Coronary artery (tissue), 2 donors: Measurements from ENCODE around the gene SNX25.
"Not testable (repeated sequence)": the region's sequence is repeated elsewhere in the genome, so short reads cannot be mapped to it uniquely, and the experiment has no call there.

Source experiments
- DNase-seq: peaks from one replicate; pipeline ENCODE4 v3.0.0-alpha.2; 2017; ENCODE audit warnings: low spot score
- H3K27ac ChIP-seq, 2 donors: fragments of 200-600 bp; sonication (generic); one replicate each; pipeline ENCODE4 v1.5.1; 2016 to 2019
- H3K4me3 ChIP-seq: fragments of 200-600 bp; sonication (generic); 2 replicates; pipeline ENCODE4 v1.5.1; 2016; ENCODE audit warnings: mild to moderate bottlenecking, moderate library complexity
- TF ChIP-seq, protein P1 (sequence below): fragments of 200-600 bp; sonication (generic); IDR thresholded peaks from one replicate; pipeline ENCODE4 v1.5.1; 2019; ENCODE audit warnings: antibody characterized with exemption

Gene SNX25

DNA sequence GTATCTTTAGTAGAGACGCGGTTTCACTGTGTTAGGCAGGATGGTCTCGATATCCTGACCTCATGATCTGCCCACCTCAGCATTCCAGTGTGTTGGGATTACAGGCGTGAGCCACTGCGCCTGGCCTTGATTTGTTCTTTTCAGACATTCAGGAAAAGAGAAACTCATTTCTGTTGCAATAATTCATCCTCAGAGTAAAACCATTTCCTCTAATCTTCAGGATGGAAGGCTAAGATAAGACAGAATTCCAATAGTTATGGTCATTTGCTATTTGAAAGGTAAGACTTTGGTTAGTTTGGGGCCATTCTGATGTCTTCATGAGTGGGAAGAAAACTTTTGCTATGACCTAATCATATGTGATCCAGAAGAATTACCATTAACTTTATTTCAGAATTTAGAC is 103.3 kb downstream of the SNX25 start:
- TF ChIP-seq, protein P1, sequence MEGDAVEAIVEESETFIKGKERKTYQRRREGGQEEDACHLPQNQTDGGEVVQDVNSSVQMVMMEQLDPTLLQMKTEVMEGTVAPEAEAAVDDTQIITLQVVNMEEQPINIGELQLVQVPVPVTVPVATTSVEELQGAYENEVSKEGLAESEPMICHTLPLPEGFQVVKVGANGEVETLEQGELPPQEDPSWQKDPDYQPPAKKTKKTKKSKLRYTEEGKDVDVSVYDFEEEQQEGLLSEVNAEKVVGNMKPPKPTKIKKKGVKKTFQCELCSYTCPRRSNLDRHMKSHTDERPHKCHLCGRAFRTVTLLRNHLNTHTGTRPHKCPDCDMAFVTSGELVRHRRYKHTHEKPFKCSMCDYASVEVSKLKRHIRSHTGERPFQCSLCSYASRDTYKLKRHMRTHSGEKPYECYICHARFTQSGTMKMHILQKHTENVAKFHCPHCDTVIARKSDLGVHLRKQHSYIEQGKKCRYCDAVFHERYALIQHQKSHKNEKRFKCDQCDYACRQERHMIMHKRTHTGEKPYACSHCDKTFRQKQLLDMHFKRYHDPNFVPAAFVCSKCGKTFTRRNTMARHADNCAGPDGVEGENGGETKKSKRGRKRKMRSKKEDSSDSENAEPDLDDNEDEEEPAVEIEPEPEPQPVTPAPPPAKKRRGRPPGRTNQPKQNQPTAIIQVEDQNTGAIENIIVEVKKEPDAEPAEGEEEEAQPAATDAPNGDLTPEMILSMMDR: no peak
- H3K27ac ChIP-seq: no peak overlapping the region
- DNase-seq: no peak
- H3K4me3 ChIP-seq: no peak overlapping the region

DNA sequence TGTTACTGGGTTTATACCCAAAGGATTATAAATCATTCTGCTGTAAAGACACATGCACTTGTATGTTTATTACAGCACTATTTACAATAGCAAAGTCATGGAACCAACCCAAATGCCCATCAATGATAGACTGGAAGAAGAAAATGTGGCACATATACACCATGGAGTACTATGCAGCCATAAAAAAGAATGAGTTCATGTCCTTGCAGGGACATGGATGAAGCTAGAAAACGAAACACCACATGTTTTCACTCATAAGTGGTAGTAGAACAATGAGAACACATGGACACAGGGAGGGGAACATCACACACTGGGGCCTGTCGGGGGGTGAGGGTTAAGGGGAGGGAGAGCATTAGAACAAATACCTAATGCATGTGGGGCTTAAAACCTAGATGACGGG is 108.1 kb downstream of the SNX25 start:
- not testable (repeated sequence) for DNase-seq, H3K27ac ChIP-seq, H3K4me3 ChIP-seq

DNA sequence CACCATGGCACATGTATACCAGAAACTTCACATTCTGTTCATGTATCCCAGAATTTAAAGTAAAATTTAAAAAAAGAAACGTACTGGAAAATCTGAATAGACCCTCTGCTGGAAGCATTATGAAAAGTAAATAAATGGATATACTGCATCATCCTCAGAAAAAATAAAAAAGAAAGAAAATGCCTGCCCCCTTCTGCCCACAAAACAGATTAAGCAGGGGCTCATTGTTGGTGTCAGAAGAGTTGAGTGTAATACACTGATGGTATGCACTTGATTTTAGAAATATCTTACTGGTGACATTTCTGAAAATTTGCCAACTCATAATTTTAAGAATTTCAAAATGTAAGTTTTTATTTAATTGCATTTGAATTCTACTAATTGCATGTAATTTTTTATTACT is 108.5 kb downstream of the SNX25 start:
- no peak for DNase-seq
- H3K4me3 ChIP-seq: no peak overlapping the region
- TF ChIP-seq, protein P1: no peak
- H3K27ac ChIP-seq: no peak overlapping the region

DNA sequence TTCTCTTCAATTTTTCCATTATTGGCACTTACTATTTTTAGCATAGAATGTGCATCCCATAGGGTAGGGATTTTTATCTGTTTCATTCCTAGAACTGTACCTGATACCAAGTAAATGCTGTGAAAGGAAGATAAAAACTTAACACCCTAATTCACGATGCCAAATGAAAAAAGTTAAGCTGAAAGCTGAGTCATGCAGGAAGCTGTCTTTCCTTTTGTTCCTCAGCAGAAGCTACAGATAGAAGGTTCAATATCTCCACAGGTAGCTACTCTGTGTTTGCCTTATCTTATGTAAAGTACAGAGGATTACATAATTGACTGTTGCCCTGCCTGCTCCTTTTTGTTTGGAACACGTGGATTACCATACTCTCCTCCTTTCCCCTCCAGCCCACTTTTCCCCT is 109.3 kb downstream of the SNX25 start:
- H3K27ac ChIP-seq: no peak overlapping the region
- no peak overlapping the region for H3K4me3 ChIP-seq
- no peak for DNase-seq
- TF ChIP-seq, protein P1: no peak

DNA sequence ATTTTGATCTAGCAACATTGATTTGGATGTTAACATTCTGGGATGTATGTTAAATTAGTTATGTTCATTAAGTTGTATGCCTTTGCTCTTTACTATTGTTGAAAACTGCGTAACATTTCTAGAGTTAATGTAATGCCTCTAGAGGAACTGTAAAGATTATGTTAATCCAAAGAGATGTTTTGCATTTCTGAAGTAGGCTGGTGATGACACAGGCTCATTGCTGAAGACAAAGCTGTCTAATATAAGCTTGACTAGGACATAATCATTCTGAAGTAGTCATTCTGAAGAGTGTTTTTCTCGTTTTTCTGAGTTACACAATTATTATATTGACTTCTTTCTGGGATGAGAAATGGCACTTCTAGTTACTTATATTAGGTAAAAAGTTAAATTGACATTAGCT is 113.4 kb downstream of the SNX25 start:
- H3K4me3 ChIP-seq: no peak overlapping the region
- no peak for DNase-seq
- TF ChIP-seq, protein P1: no peak

DNA sequence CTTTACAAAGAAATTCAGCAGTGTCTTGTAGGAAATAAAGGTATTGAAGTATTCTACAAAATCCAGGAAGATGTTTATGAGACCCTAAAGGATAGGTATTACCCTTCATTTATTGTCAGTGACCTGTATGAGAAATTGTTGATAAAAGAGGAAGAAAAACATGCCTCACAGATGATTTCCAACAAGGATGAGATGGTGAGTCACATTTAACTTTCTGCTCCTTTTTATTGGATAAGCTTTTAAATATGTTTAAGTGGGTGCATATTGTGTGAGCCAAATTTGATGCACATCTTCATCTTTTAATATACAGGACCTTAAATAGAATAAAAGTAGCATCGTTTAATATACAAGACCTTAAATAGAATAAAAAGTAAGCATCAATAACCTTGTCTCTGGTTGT is 114.2 kb downstream of the SNX25 start:
- TF ChIP-seq, protein P1: no peak
- H3K27ac ChIP-seq: no peak overlapping the region

More for the DNA sequence above, 113.4 kb downstream of the SNX25 start:
- H3K27ac ChIP-seq: no peak overlapping the region

DNA sequence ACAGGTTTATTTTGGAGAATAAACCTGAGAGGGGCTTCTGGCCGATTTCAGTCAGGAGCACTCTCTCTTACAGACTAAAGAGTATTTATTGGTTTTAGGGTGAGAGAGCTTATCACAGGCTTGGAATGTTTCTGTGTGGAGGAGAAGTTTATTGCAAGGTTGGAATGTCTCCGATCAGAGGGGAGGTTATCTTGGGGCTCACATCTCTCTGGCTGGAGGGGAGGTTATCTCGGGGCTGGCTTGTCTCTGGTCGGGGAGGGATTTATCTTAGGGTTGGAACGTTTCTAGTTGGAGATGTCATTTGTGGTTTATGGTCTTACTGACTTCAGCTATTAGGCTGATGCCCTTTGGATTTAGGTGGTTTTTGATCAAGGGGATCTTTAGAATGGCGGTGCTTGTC is 115.0 kb downstream of the SNX25 start:
- DNase-seq, H3K4me3 ChIP-seq, H3K27ac ChIP-seq: not testable (repeated sequence)

More for the DNA sequence above, 114.2 kb downstream of the SNX25 start:
- no peak overlapping the region for H3K4me3 ChIP-seq
- DNase-seq: no peak

DNA sequence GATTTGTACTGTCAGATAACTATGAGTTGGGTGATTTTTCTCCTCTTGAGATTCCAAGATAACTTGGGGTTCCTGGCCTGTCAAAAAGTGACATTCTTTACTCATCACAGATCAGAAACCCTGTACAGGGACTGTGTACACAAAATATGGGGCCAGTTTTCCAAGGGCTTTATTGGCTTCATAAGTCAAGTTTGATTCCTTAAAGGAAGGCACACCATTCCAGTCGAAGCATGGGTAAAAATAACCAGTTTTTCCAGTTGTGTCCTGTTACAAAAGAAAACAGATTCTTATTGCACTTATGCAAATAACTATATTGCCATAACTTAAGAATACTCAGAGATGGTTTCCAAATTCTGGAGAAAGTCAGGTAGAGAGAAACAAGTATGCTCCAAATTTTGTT is 116.3 kb downstream of the SNX25 start:
- not testable (repeated sequence) for H3K27ac ChIP-seq, DNase-seq, H3K4me3 ChIP-seq

DNA sequence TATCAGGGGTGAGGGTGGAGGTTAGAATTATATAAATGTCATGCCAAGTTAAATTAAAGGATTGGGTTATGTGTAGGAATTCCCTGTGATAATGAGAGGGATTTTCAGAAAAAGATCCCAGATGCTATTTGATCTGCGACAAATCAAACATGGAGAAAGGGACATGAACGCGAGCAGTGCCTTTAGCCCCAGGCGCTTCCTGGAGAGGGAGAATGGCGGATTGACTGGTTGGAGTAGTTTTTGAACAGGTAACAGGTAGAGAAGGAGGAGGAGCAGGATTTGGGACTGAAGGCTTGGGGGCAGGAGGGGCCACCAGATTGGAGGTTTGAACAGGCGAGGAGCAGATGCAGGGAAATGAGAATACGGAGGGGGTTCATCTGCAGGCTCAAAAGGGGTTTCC is 119.2 kb downstream of the SNX25 start:
- TF ChIP-seq, protein P1: no peak
- H3K4me3 ChIP-seq: no peak overlapping the region
- DNase-seq: no peak
- no peak overlapping the region for H3K27ac ChIP-seq

DNA sequence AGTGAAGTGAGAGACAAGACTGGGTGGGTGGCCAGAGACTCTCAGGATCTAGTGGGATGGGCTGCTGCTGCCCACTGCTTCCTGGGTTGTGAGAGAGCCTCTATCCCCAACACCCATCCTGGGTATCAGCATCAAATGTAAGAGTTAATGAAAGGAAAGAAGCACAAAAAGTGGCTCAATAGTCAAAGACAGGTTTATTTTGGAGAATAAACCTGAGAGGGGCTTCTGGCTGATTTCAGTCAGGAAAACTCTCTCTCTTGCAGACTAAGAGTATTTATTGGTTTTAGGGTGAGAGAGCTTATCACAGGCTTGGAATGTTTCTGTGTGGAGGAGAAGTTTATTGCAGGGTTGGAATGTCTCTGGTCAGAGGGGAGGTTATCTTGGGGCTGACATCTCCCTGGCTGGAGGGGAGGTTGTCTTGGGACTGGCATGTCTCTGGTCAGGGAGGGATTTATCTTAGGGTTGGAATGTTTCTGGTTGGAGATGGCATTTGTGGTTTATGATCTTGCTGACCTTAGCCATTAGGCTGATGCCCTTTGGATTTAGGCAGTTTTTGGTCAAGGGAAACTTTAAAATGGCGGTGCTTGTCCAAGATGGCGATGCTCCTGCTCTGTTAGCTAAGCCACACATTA is 120.6 kb downstream of the SNX25 start:
- DNase-seq, H3K4me3 ChIP-seq, H3K27ac ChIP-seq: not testable (repeated sequence)
